Rectal smooth muscle tissue (tissue), 1 donor: Measurements from ENCODE around the gene MSN.
"Not testable (repeated sequence)": the region's sequence is repeated elsewhere in the genome, so short reads cannot be mapped to it uniquely, and the experiment has no call there.

Source experiments
- H3K27ac ChIP-seq: one replicate; pipeline ENCODE4 v1.7.0; 2013; ENCODE audit warnings: low read depth, low read length, inconsistent platforms
- H3K27me3 ChIP-seq: one replicate; pipeline ENCODE4 v1.7.0; 2013; ENCODE audit warnings: low read length; ENCODE audit not compliant: control insufficient read depth, insufficient read depth
- H3K36me3 ChIP-seq: one replicate; pipeline ENCODE4 v1.7.0; 2013; ENCODE audit warnings: low read length; ENCODE audit not compliant: control insufficient read depth, insufficient read depth
- H3K4me1 ChIP-seq: one replicate; pipeline ENCODE4 v1.7.0; 2013; ENCODE audit warnings: low read length; ENCODE audit not compliant: control insufficient read depth, insufficient read depth
- H3K4me3 ChIP-seq: one replicate; pipeline ENCODE4 v1.7.0; 2013; ENCODE audit warnings: low read length
- H3K9ac ChIP-seq: one replicate; pipeline ENCODE4 v1.7.0; 2013; ENCODE audit warnings: low read length

Gene MSN

GRCh38 chrX:65667503-65668376, at the start of gene MSN:
Gene MSN (plus strand): TSS chrX:65667654. CDS start chrX:65667842, 188 bp downstream.
- peak within 1 kb of the TSS; percentile 97 for H3K27ac ChIP-seq
- H3K36me3 ChIP-seq: no peaks in the 10 kb centered on the region
- H3K27me3 ChIP-seq: no peaks in the 10 kb centered on the region
- peak within 1 kb of the TSS; percentile 85 for H3K4me3 ChIP-seq
- H3K9ac ChIP-seq: peak within 1 kb of the TSS; percentile 87
- H3K4me1 ChIP-seq: peaks cover 2% of the 10 kb centered on the region

- H3K27ac ChIP-seq, H3K9ac ChIP-seq, H3K27me3 ChIP-seq, H3K4me3 ChIP-seq, H3K4me1 ChIP-seq, H3K36me3 ChIP-seq: not testable (repeated sequence)
Observed at GRCh38 chrX:65620096-65620705, 47.3 kb upstream of the MSN start.

DNA sequence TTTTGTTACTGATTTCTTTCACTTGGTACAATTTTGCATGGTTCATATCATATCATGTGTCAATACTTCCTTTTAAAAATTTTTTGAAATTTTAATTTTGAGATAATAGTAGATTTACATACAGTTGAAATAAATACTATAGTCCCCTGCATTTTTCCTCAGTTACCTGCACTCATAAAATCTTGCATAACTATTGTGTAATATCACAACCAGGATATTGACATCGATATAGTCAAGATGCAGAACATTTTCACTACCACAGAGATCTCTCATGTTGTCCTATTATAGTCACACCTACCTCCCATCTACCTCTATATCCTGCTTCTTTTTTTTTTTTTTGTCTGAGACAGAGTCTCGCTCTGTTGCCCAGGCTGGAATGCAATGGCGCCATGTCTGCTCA, 36.7 kb upstream of the MSN start:
- Histone ChIP-seq H3K4me3 (no peak overlapping the region), H3K36me3 (no peaks in the 10 kb centered on the region), H3K4me1 (peaks cover 3% of the 10 kb centered on the region), H3K27me3 (no peaks in the 10 kb centered on the region), H3K27ac (no peak overlapping the region), H3K9ac (no peak overlapping the region)

DNA sequence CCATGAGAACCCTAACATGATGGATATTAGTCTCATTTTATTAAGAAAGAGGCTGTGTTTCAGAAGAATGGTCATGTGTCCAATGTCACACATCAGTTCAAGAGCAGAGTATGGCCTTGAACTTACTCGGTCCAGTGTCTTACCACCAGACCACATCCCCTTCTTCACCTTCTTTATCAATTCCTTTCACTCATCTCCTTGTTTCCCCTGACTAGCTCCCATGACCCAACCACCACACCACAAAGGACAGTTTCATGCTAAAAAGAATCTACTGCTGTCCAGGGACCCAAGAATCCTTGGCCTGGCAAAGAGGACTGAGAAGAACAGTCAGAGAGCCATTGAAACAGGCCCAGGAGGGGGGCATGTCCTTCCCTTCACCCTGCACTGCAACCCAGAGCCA, 33.6 kb upstream of the MSN start:
- Histone ChIP-seq H3K36me3 (no peaks in the 10 kb centered on the region), H3K4me3 (no peak overlapping the region), H3K27me3 (no peaks in the 10 kb centered on the region), H3K9ac (no peak overlapping the region), H3K27ac (no peak overlapping the region), H3K4me1 (peaks cover 7% of the 10 kb centered on the region)

DNA sequence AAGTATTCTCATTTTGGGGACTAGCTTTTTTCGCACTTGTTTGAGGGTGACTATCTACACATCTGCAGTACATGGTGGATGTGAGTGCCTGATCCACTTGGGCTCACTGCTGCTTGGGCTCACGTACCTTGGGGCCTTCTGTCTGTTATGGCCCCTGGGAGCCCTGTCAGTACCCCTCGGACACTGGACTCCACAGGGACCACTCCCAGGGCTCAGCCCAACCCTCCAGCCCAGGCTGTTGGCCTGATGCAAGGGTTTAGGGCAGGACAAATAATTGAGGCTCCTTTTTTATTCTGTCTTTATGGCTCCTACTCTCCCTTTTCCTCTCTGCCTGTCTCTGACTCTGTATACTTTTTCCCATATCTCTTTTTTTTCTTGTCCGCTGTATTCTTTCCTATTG, 32.7 kb upstream of the MSN start:
- Histone ChIP-seq H3K36me3 (no peaks in the 10 kb centered on the region), H3K4me1 (peaks cover 7% of the 10 kb centered on the region), H3K27ac (peak overlapping the region; percentile 32), H3K9ac (no peak overlapping the region), H3K4me3 (no peak overlapping the region), H3K27me3 (no peaks in the 10 kb centered on the region)

- H3K4me3 ChIP-seq: no peak overlapping the region
- H3K4me1 ChIP-seq: peaks cover 7% of the 10 kb centered on the region
- peak overlapping the region; percentile 61 for H3K27ac ChIP-seq
- H3K27me3 ChIP-seq: no peaks in the 10 kb centered on the region
- H3K36me3 ChIP-seq: no peaks in the 10 kb centered on the region
- no peak overlapping the region for H3K9ac ChIP-seq
Observed at GRCh38 chrX:65635378-65635777, 32.1 kb upstream of the MSN start.

GRCh38 chrX:65635822-65636221, 31.6 kb upstream of the MSN start:
- peak overlapping the region; percentile 61 for H3K27ac ChIP-seq
- H3K27me3 ChIP-seq: no peaks in the 10 kb centered on the region

DNA sequence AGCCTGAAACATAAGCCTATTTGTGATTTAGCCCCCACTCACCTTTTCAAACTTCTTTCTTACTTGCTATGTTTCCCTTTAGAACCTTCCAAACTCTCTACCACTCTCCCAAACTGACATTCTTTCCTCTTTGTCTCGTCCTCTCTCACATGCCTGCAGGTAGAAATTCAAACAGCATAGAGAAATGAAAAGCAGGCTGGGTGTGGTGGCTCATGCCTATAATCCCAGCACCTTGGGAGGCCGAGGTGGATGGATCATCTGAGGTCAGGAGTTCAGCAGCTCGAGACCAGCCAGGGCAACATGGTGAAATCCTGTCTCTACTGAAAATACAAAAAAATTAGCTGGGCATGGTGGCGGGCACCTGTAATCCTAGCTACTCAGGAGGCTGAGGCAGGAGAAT, 31.2 kb upstream of the MSN start:
- H3K36me3 ChIP-seq, H3K27ac ChIP-seq, H3K9ac ChIP-seq, H3K4me1 ChIP-seq, H3K4me3 ChIP-seq, H3K27me3 ChIP-seq: not testable (repeated sequence)

More at GRCh38 chrX:65635822-65636221, 31.6 kb upstream of the MSN start:
- Histone ChIP-seq H3K4me1 (peaks cover 7% of the 10 kb centered on the region), H3K9ac (no peak overlapping the region), H3K4me3 (no peak overlapping the region), H3K36me3 (no peaks in the 10 kb centered on the region)

DNA sequence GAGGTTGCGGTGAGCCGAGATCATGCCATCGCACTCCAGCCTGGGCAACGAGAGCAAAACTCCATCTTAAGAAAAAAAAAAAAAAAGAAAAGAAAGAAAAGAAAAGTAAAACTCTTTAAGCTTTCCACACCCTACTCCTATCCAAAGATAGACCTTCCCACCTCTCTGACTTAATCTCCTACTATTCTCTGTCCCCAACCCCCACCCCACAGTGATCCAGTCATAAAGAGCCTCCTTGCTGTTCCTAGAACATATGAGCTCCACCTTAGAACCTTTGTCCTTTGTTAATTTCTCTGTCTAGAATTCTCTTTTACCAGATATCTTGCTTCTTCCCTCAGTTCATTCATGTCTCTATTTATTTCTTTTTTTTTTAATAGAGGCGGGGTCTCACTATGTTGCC, 30.1 kb upstream of the MSN start:
- H3K27ac ChIP-seq: no peak overlapping the region
- no peak overlapping the region for H3K4me3 ChIP-seq
- no peaks in the 10 kb centered on the region for H3K27me3 ChIP-seq
- no peaks in the 10 kb centered on the region for H3K36me3 ChIP-seq
- no peak overlapping the region for H3K9ac ChIP-seq
- peaks cover 7% of the 10 kb centered on the region for H3K4me1 ChIP-seq

- no peak overlapping the region for H3K9ac ChIP-seq
- no peak overlapping the region for H3K4me3 ChIP-seq
- peaks cover 16% of the 10 kb centered on the region for H3K4me1 ChIP-seq
- no peaks in the 10 kb centered on the region for H3K27me3 ChIP-seq
- H3K36me3 ChIP-seq: no peaks in the 10 kb centered on the region
- no peak overlapping the region for H3K27ac ChIP-seq
Observed at GRCh38 chrX:65642914-65643491, 24.5 kb upstream of the MSN start.

- H3K27me3 ChIP-seq: no peaks in the 10 kb centered on the region
- no peaks in the 10 kb centered on the region for H3K36me3 ChIP-seq
- peak overlapping the region; percentile 65 for H3K27ac ChIP-seq
- no peak overlapping the region for H3K9ac ChIP-seq
- no peak overlapping the region for H3K4me3 ChIP-seq
- peaks cover 16% of the 10 kb centered on the region for H3K4me1 ChIP-seq
Observed at GRCh38 chrX:65643531-65644052, 23.9 kb upstream of the MSN start.

DNA sequence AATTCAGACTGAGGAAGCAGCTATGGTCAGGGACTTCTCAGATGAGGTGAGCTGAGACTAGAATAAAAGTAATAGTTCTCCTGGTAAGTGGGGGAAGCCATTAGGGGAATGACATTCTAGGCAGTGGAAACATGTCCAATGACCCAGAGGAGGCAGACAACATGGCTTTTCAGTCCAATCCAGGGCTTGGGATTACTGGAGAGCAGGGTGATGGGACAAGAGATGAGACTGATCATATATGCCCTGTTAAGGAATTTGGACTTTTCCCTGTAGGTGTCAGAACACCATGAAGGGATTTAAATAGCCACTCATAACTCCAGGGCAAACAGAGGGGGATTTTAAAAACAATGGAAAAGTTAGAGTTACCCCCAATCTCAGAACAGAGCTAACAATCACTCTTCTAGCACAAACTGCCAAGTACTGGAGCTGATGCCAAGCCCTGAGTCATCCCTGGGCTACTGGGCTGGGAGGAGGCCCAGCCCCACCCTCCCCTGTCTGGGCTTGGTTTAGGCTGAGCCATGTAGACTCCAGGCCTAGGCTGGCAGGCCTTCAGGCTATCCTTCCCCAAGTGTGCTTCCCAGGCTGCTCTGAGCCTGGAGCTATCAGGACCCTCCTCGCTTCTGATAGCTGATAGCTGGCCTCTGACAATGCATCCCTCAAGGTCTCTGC, 22.7 kb upstream of the MSN start:
- Histone ChIP-seq H3K36me3 (no peaks in the 10 kb centered on the region), H3K4me1 (peaks cover 16% of the 10 kb centered on the region), H3K27ac (peak overlapping the region; percentile 65), H3K27me3 (no peaks in the 10 kb centered on the region), H3K4me3 (no peak overlapping the region), H3K9ac (no peak overlapping the region)
